Common myeloid progenitor, CD34-positive (primary cell): Measurements from ENCODE around the gene ALDH3B1.

ENCODE experiments used
- CTCF ChIA-PET: fragments of 350-600 bp; sonication (Branson Sonifier 250); formaldehyde crosslinking; loops from one replicate; lab custom pipeline; 2021; ENCODE audit warnings: antibody characterized with exemption; lab: Charles Lee
- POLR2A ChIA-PET: fragments of 350-600 bp; sonication (Branson Sonifier 250); formaldehyde crosslinking; loops from one replicate; lab custom pipeline; 2021; ENCODE audit warnings: antibody characterized with exemption; lab: Charles Lee
- DNase-seq, 3 donors: peaks; one replicate each; pipeline versions ENCODE4 v3.0.0 to v3.0.0-alpha.2; 2013
- H3K27ac ChIP-seq, 2 experiments: 1 replicate in 1 of 2; 2 replicates in 1 of 2; pipeline ENCODE4 v1.7.0; 2013; ENCODE audit warnings: inconsistent platforms in 2 of 2, low read length in 2 of 2, mild to moderate bottlenecking in 2 of 2, low read depth in 1 of 2, moderate library complexity in 1 of 2; ENCODE audit not compliant: severe bottlenecking in 2 of 2, insufficient read depth in 1 of 2, poor library complexity in 1 of 2
- H3K27me3 ChIP-seq, 5 experiments: replicated peaks in 2 of 5; 1 replicate in 3 of 5; 2 replicates in 2 of 5; pipeline versions ENCODE4 v1.6.1 to v1.7.0; 2013; ENCODE audit warnings: low read length in 4 of 5, mild to moderate bottlenecking in 2 of 5, moderate library complexity in 2 of 5, inconsistent platforms in 1 of 5; ENCODE audit not compliant: insufficient read depth in 5 of 5, control insufficient read depth in 4 of 5
- H3K36me3 ChIP-seq, 4 experiments: 1 replicate in 2 of 4; 2 replicates in 2 of 4; pipeline versions ENCODE4 v1.6.1 to v1.7.0; 2013; ENCODE audit warnings: low read length in 3 of 4, control low read depth in 1 of 4, mild to moderate bottlenecking in 1 of 4; ENCODE audit not compliant: control insufficient read depth in 4 of 4, insufficient read depth in 4 of 4
- H3K4me1 ChIP-seq, 4 experiments: 1 replicate in 3 of 4; 2 replicates in 1 of 4; pipeline versions ENCODE4 v1.6.1 to v1.7.1; 2013; ENCODE audit warnings: low read length in 3 of 4, mild to moderate bottlenecking in 3 of 4, control low read depth in 1 of 4, inconsistent platforms in 1 of 4, moderate library complexity in 1 of 4; ENCODE audit not compliant: control insufficient read depth in 4 of 4, insufficient read depth in 4 of 4; ENCODE audit errors: control extremely low read depth in 1 of 4
- H3K4me3 ChIP-seq, 7 experiments: 1 replicate in 4 of 7; 2 replicates in 3 of 7; pipeline versions ENCODE4 v1.5.1 to v1.7.0; 2013; ENCODE audit warnings: mild to moderate bottlenecking in 7 of 7, low read length in 6 of 7, moderate library complexity in 6 of 7, inconsistent platforms in 2 of 7, low read depth in 2 of 7, control low read depth in 1 of 7; ENCODE audit not compliant: insufficient read depth in 4 of 7, control insufficient read depth in 1 of 7; ENCODE audit errors: extremely low read depth in 1 of 7
- H3K9me3 ChIP-seq, 5 experiments: 1 replicate in 4 of 5; 2 replicates in 1 of 5; pipeline versions ENCODE4 v1.6.1 to v1.7.1; 2013; ENCODE audit warnings: low read length in 4 of 5, mild to moderate bottlenecking in 2 of 5, inconsistent platforms in 1 of 5, low read depth in 1 of 5, moderate library complexity in 1 of 5; ENCODE audit not compliant: control insufficient read depth in 4 of 5, insufficient read depth in 2 of 5; ENCODE audit errors: control extremely low read depth in 1 of 5
- WGBS: methylation state at CpG from one replicate; pipeline ENCODE4 v1.1.5; 2013; ENCODE audit not compliant: insufficient coverage; 5-methylcytosine and 5-hydroxymethylcytosine counted together

Gene ALDH3B1

GRCh38 chr11:68008381-68009337, 1.5 kb upstream of the ALDH3B1 start:
- Histone ChIP-seq H3K27ac (peak overlapping the region in 1 of 2 experiments; percentile 63), H3K27me3 (no peaks in the 10 kb centered on the region), H3K4me3 (peak overlapping the region in 2 of 7 experiments; percentile 48 to 65), H3K36me3 (no peaks in the 10 kb centered on the region), H3K9me3 (no peaks in the 10 kb centered on the region), H3K4me1 (peaks cover 0 to 86% (median 75%) of the 10 kb centered on the region in 4 experiments)
- ChIA-PET POLR2A (no interaction called here), CTCF (interaction anchor here (0.8 to 4.4 kb wide), 12 partner anchors 10 to 134 kb away, joined by 3 to 25 read pairs (median 4); no protein-coding TSS in a partner anchor)
- 31% methylated on average over 16 of the region's 27 CpGs for WGBS
- DNase-seq = peak in 2 of 3 donors; percentile 69 to 86

GRCh38 chr11:68009391-68010089, 587 bp upstream of the ALDH3B1 start:
- 17% methylated on average over 8 of the region's 12 CpGs for WGBS
- peak overlapping the region in 1 of 2 experiments; percentile 63 for H3K27ac ChIP-seq
- H3K27me3 ChIP-seq = no peaks in the 10 kb centered on the region
- peak overlapping the region in 3 of 7 experiments; percentile 48 to 65 (median 54) for H3K4me3 ChIP-seq
- DNase-seq = peak; percentile 75 to 94 (median 88)
- ChIA-PET POLR2A (no interaction called here), CTCF (interaction anchor here (0.8 to 4.4 kb wide), 14 partner anchors 10 to 199 kb away, joined by 3 to 25 read pairs (median 4); partner anchors contain the start of genes NDUFS8 and TCIRG1)
- H3K9me3 ChIP-seq = no peaks in the 10 kb centered on the region
- H3K36me3 ChIP-seq = no peaks in the 10 kb centered on the region
- H3K4me1 ChIP-seq = peaks cover 0 to 88% (median 72%) of the 10 kb centered on the region in 4 experiments

- POLR2A ChIA-PET = interaction anchor here (1.1 kb wide), 1 partner anchor 8 kb away, joined by 4 read pairs; no protein-coding TSS in a partner anchor
- H3K36me3 ChIP-seq = no peaks in the 10 kb centered on the region
- peak overlapping the region in 4 of 7 experiments; percentile 19 to 65 (median 38) for H3K4me3 ChIP-seq
- peaks cover 0 to 81% (median 66%) of the 10 kb centered on the region in 4 experiments for H3K4me1 ChIP-seq
- peak in 2 of 3 donors; percentile 64 to 71 for DNase-seq
- WGBS = 38% methylated on average over 15 of the region's 16 CpGs
- H3K27ac ChIP-seq = no peak overlapping the region
- no peaks in the 10 kb centered on the region for H3K9me3 ChIP-seq
- CTCF ChIA-PET = interaction anchor here (1.2 to 4.4 kb wide), 8 partner anchors 8 to 65 kb away, joined by 3 to 25 read pairs (median 8); partner anchors contain the start of genes NDUFS8 and TCIRG1
- no peaks in the 10 kb centered on the region for H3K27me3 ChIP-seq
These were observed 1.2 kb downstream of the ALDH3B1 start for GRCh38 chr11:68011051-68011943.

GRCh38 chr11:68012044-68012842, 2.1 kb downstream of the ALDH3B1 start:
- DNase-seq = peak in 2 of 3 donors; percentile 33 to 51
- ChIA-PET POLR2A (interaction anchor here (0.6 kb wide), 1 partner anchor 186 kb away, joined by 4 read pairs; no protein-coding TSS in a partner anchor), CTCF (interaction anchor here (4.4 kb wide), 1 partner anchor 30 kb away, joined by 25 read pairs; no protein-coding TSS in a partner anchor)
- no peaks in the 10 kb centered on the region for H3K9me3 ChIP-seq
- peaks cover 0 to 75% (median 62%) of the 10 kb centered on the region in 4 experiments for H3K4me1 ChIP-seq
- no peak overlapping the region for H3K27ac ChIP-seq
- no peaks in the 10 kb centered on the region for H3K36me3 ChIP-seq
- no peaks in the 10 kb centered on the region for H3K27me3 ChIP-seq
- peak overlapping the region in 1 of 7 experiments; percentile 24 for H3K4me3 ChIP-seq
- 54% methylated on average over 11 of the region's 17 CpGs for WGBS

GRCh38 chr11:68012843-68013610, 2.9 kb downstream of the ALDH3B1 start:
- WGBS = 95% methylated on average over 12 of the region's 16 CpGs
- Histone ChIP-seq H3K4me3 (no peak overlapping the region), H3K4me1 (peaks cover 0 to 70% (median 58%) of the 10 kb centered on the region in 4 experiments), H3K9me3 (no peaks in the 10 kb centered on the region), H3K27me3 (no peaks in the 10 kb centered on the region), H3K27ac (no peak overlapping the region), H3K36me3 (peaks cover 0 to under 1% (median 0%) of the 10 kb centered on the region in 4 experiments)
- POLR2A ChIA-PET = interaction anchor here (0.6 kb wide), 1 partner anchor 186 kb away, joined by 4 read pairs; no protein-coding TSS in a partner anchor
- DNase-seq = no peak
- CTCF ChIA-PET = interaction anchor here (2.7 kb wide), 1 partner anchor 25 kb away, joined by 12 read pairs; the partner anchor contains the start of gene TCIRG1
